Stimulated activated CD8-positive, alpha-beta memory T cell treated with anti-CD3 and anti-CD28 coated beads, Interleukin-4, amount 100 ng/mL, for 4 hours (primary cell): ENCODE measurements around the gene ARID3B.
"Not testable (repeated sequence)": the region's sequence is repeated elsewhere in the genome, so short reads cannot be mapped to it uniquely, and the experiment has no call there.

Experiments used
- DNase-seq, 2 donors: peaks; one replicate each; pipeline ENCODE4 v3.0.0-alpha.2; 2020; ENCODE audit warnings: low read depth in 2 of 2, low spot score in 1 of 2

The ARID3B gene

GRCh38 chr15:74540761-74541493 is at the start of gene ARID3B:
Gene ARID3B, plus strand, starts transcription at chr15:74541220. Its CDS starts 2,717 bp downstream, at chr15:74543937.
- DNase-seq: peak; percentile 87 to 93

GRCh38 chr15:74496648-74497047 is 44.4 kb upstream of the ARID3B start:
- no peak for DNase-seq

- DNase-seq: no peak
Measured at GRCh38 chr15:74497584-74497983, 43.4 kb upstream of the ARID3B start.

GRCh38 chr15:74499366-74499765 is 41.7 kb upstream of the ARID3B start:
- DNase-seq: no peak

- DNase-seq: no peak
Measured at GRCh38 chr15:74500401-74500800, 40.6 kb upstream of the ARID3B start.

- DNase-seq: no peak
Measured at GRCh38 chr15:74502301-74502700, 38.7 kb upstream of the ARID3B start.

GRCh38 chr15:74504418-74504817 is 36.6 kb upstream of the ARID3B start:
- no peak for DNase-seq

- no peak for DNase-seq
Measured at GRCh38 chr15:74504836-74505235, 36.2 kb upstream of the ARID3B start.

GRCh38 chr15:74505837-74506514 is 35.0 kb upstream of the ARID3B start:
- no peak for DNase-seq

GRCh38 chr15:74506515-74506840 is 34.5 kb upstream of the ARID3B start:
- no peak for DNase-seq

- DNase-seq: no peak
Measured at GRCh38 chr15:74511583-74511982, 29.4 kb upstream of the ARID3B start.

- not testable (repeated sequence) for DNase-seq
Measured at GRCh38 chr15:74514059-74514458, 27.0 kb upstream of the ARID3B start.

GRCh38 chr15:74517096-74517495 is 23.9 kb upstream of the ARID3B start:
- DNase-seq: no peak

GRCh38 chr15:74519311-74519710 is 21.7 kb upstream of the ARID3B start:
- DNase-seq: no peak

GRCh38 chr15:74520407-74520806 is 20.6 kb upstream of the ARID3B start:
- no peak for DNase-seq

GRCh38 chr15:74523982-74524381 is 17.0 kb upstream of the ARID3B start:
- no peak for DNase-seq

GRCh38 chr15:74525309-74525708 is 15.7 kb upstream of the ARID3B start:
- DNase-seq: no peak

- no peak for DNase-seq
Measured at GRCh38 chr15:74525945-74526344, 15.1 kb upstream of the ARID3B start.

- DNase-seq: no peak
Measured at GRCh38 chr15:74528876-74529275, 12.1 kb upstream of the ARID3B start.

GRCh38 chr15:74529921-74530320 is 11.1 kb upstream of the ARID3B start:
- DNase-seq: no peak

- DNase-seq: no peak
Measured at GRCh38 chr15:74530771-74531143, 10.3 kb upstream of the ARID3B start.

GRCh38 chr15:74531144-74531811 is 9.7 kb upstream of the ARID3B start:
- DNase-seq: no peak
